ENCODE data around the gene ANO1.
"Not testable (repeated sequence)": the region's sequence is repeated elsewhere in the genome, so short reads cannot be mapped to it uniquely, and the experiment has no call there.

ANO1 gene

GRCh38 chr11:70193411-70194292, 115.5 kb downstream of the ANO1 start:
- no peaks in the 10 kb centered on the region for H3F3A ChIP-seq (ENCODE audit: insufficient read depth, low read length)
- no peaks in the 10 kb centered on the region for H3K4me1 ChIP-seq (ENCODE audit: low read length)
- H3K4me2 ChIP-seq (ENCODE audit: low read depth, low read length): no peak overlapping the region
- H3K9me3 ChIP-seq (replicated peaks; ENCODE audit: insufficient read depth, low read length): no peaks in the 10 kb centered on the region
- H3K9me2 ChIP-seq (replicated peaks; ENCODE audit: insufficient read depth, low read length): no peaks in the 10 kb centered on the region
- no peaks in the 10 kb centered on the region for H3K79me2 ChIP-seq (ENCODE audit: low read length)
- H3K9ac ChIP-seq (ENCODE audit: low read length): no peak overlapping the region
- H3K4me3 ChIP-seq (ENCODE audit: low read length): no peak overlapping the region
- no peak for DNase-seq
- H3K27me3 ChIP-seq (replicated peaks; ENCODE audit: insufficient read depth, low read length): peaks cover 43% of the 10 kb centered on the region
- H3K27ac ChIP-seq (ENCODE audit: low read length): no peak overlapping the region
- TF ChIP-seq EZH2 (optimal IDR thresholded peaks at IDR 0.05; ENCODE audit: low read depth, low read length) (no peak), EZH2phosphoT487 (IDR thresholded peaks at IDR 0.05; ENCODE audit: low read length) (no peak)
- TF ChIP-seq, protein P1, sequence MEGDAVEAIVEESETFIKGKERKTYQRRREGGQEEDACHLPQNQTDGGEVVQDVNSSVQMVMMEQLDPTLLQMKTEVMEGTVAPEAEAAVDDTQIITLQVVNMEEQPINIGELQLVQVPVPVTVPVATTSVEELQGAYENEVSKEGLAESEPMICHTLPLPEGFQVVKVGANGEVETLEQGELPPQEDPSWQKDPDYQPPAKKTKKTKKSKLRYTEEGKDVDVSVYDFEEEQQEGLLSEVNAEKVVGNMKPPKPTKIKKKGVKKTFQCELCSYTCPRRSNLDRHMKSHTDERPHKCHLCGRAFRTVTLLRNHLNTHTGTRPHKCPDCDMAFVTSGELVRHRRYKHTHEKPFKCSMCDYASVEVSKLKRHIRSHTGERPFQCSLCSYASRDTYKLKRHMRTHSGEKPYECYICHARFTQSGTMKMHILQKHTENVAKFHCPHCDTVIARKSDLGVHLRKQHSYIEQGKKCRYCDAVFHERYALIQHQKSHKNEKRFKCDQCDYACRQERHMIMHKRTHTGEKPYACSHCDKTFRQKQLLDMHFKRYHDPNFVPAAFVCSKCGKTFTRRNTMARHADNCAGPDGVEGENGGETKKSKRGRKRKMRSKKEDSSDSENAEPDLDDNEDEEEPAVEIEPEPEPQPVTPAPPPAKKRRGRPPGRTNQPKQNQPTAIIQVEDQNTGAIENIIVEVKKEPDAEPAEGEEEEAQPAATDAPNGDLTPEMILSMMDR (IDR thresholded peaks at IDR 0.05; ENCODE audit: low read length): no peak
- no peaks in the 10 kb centered on the region for H4K20me1 ChIP-seq (ENCODE audit: insufficient read depth, low read length)
- H3K36me3 ChIP-seq (replicated peaks; ENCODE audit: insufficient read depth, low read length): no peaks in the 10 kb centered on the region
- no peak overlapping the region for H2AFZ ChIP-seq (ENCODE audit: low read length)

GRCh38 chr11:70194792-70195791, 117.0 kb downstream of the ANO1 start:
- Histone ChIP-seq H2AFZ (ENCODE audit: low read length) (no peak overlapping the region), H3K27me3 (replicated peaks; ENCODE audit: insufficient read depth, low read length) (peaks cover 42% of the 10 kb centered on the region), H3K4me2 (ENCODE audit: low read depth, low read length) (no peak overlapping the region), H3K79me2 (ENCODE audit: low read length) (no peaks in the 10 kb centered on the region), H3K4me1 (ENCODE audit: low read length) (no peaks in the 10 kb centered on the region), H3K36me3 (replicated peaks; ENCODE audit: insufficient read depth, low read length) (no peaks in the 10 kb centered on the region), H3K4me3 (ENCODE audit: low read length) (no peak overlapping the region), H3K9ac (ENCODE audit: low read length) (no peak overlapping the region), H3F3A (ENCODE audit: insufficient read depth, low read length) (no peaks in the 10 kb centered on the region), H3K9me2 (replicated peaks; ENCODE audit: insufficient read depth, low read length) (no peaks in the 10 kb centered on the region), H4K20me1 (ENCODE audit: insufficient read depth, low read length) (no peaks in the 10 kb centered on the region), H3K9me3 (replicated peaks; ENCODE audit: insufficient read depth, low read length) (no peaks in the 10 kb centered on the region), H3K27ac (ENCODE audit: low read length) (no peak overlapping the region)
- no peak for DNase-seq
- TF ChIP-seq EZH2phosphoT487 (IDR thresholded peaks at IDR 0.05; ENCODE audit: low read length) (no peak), EZH2 (optimal IDR thresholded peaks at IDR 0.05; ENCODE audit: low read depth, low read length) (no peak)
- TF ChIP-seq, protein P1 (IDR thresholded peaks at IDR 0.05; ENCODE audit: low read length): no peak

- Histone ChIP-seq H3K9me3 (replicated peaks; ENCODE audit: insufficient read depth, low read length) (no peaks in the 10 kb centered on the region), H3K4me2 (ENCODE audit: low read depth, low read length) (no peak overlapping the region), H3K27ac (ENCODE audit: low read length) (no peak overlapping the region), H2AFZ (ENCODE audit: low read length) (no peak overlapping the region), H3K9ac (ENCODE audit: low read length) (no peak overlapping the region), H3F3A (ENCODE audit: insufficient read depth, low read length) (peaks cover 12% of the 10 kb centered on the region), H3K79me2 (ENCODE audit: low read length) (peaks cover 22% of the 10 kb centered on the region), H3K36me3 (replicated peaks; ENCODE audit: insufficient read depth, low read length) (no peaks in the 10 kb centered on the region), H3K4me3 (ENCODE audit: low read length) (no peak overlapping the region), H3K9me2 (replicated peaks; ENCODE audit: insufficient read depth, low read length) (no peaks in the 10 kb centered on the region), H4K20me1 (ENCODE audit: insufficient read depth, low read length) (no peaks in the 10 kb centered on the region), H3K4me1 (ENCODE audit: low read length) (no peaks in the 10 kb centered on the region), H3K27me3 (replicated peaks; ENCODE audit: insufficient read depth, low read length) (peaks cover 40% of the 10 kb centered on the region)
- DNase-seq: no peak
- TF ChIP-seq, protein P1 (IDR thresholded peaks at IDR 0.05; ENCODE audit: low read length): no peak
- TF ChIP-seq EZH2phosphoT487 (IDR thresholded peaks at IDR 0.05; ENCODE audit: low read length) (no peak), EZH2 (optimal IDR thresholded peaks at IDR 0.05; ENCODE audit: low read depth, low read length) (no peak)
Measured at GRCh38 chr11:70200212-70200844, 122.2 kb downstream of the ANO1 start.

DNA sequence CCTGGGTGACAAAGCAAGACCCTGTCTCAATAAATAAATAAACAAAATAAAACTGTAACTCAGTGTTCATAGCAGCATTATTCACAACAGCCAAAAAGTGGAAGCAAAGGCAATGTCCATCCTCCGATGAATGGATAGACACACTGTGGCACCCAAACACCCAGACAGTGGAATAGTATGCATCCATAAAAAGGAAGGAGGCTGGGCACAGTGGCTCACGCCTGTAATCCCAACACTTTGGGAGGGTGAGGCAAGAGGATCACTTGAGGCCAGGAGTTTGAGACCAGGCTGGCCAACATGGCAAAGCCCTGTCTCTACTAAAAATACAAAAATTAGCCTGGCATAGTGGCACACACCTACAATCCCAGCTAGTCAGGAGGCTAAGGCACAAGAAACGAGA, 122.9 kb downstream of the ANO1 start:
- DNase-seq; H3K27ac ChIP-seq (ENCODE audit: low read length); H3K4me1 ChIP-seq (ENCODE audit: low read length); H3K4me3 ChIP-seq (ENCODE audit: low read length); H3K9me2 ChIP-seq (replicated peaks; ENCODE audit: insufficient read depth, low read length); H3K4me2 ChIP-seq (ENCODE audit: low read depth, low read length); H4K20me1 ChIP-seq (ENCODE audit: insufficient read depth, low read length); H3K9ac ChIP-seq (ENCODE audit: low read length); H2AFZ ChIP-seq (ENCODE audit: low read length); H3K36me3 ChIP-seq (replicated peaks; ENCODE audit: insufficient read depth, low read length); H3K9me3 ChIP-seq (replicated peaks; ENCODE audit: insufficient read depth, low read length): not testable (repeated sequence)
- peaks cover 36% of the 10 kb centered on the region for H3K27me3 ChIP-seq (replicated peaks; ENCODE audit: insufficient read depth, low read length)
- peaks cover 12% of the 10 kb centered on the region for H3F3A ChIP-seq (ENCODE audit: insufficient read depth, low read length)
- H3K79me2 ChIP-seq (ENCODE audit: low read length): peaks cover 29% of the 10 kb centered on the region
